Measurements from ENCODE around the gene ACCS. TPM values are rescaled to one million over a fixed set of nuclear protein-coding genes. Genes with fewer than 3 reads are reported as not detected.

Gene ACCS
- total RNA-seq, 4 donors from 2014 or later = 4.5 to 26.3 (median 17.3) TPM

DNA sequence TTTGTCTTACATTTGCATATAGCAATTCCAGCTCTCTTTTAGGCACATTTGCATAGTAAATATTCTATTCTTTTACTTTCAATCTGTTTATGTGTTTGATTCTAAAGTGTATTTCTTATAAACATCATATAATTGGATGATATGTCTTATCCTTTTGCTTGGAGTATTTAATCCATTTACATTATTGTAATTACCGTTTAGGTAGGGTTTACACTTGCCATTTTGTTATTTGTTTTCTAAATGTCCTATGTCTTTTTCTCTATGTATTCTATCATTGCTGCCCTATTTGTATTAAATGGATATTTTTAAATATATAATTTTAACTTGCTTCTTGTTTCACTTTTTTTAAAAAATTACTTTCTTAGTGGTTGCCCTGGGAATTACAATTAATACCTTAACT, 41.1 kb upstream of the ACCS start:
- H3K4me1 ChIP-seq = peaks cover 0 to under 1% (median 0%) of the 10 kb centered on the region in 3 donors

DNA sequence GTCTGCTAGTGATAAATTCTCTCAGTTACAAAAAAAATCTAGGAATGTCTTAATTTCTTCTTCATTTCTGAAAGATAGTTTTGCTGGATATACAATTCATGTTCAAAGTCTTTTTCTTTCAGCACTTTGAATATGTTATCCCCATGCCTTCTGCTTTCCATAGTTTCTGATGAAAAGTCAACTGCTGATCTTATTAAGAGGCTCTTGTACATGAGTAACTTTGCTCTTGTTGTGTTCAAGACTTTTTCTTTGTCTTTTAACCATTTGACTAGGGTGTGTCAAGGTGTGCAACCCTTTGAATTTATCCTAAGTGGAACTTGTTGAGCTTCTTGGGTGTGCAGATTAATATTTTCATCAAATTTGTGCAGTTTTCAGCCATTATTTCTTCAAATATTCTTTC, 40.3 kb upstream of the ACCS start:
- Histone ChIP-seq H3K9me3 (peaks cover 0 to 9% (median 0%) of the 10 kb centered on the region in 3 donors), H3K27me3 (no peaks in the 10 kb centered on the region), H3K27ac (no peak overlapping the region), H3K4me1 (peaks cover 0 to 8% (median 0%) of the 10 kb centered on the region in 3 donors), H3K36me3 (no peaks in the 10 kb centered on the region), H3K4me3 (no peak overlapping the region)
- TF ChIP-seq CTCF (IDR thresholded peaks at IDR 0.05) (no peak), EP300 (IDR thresholded peaks at IDR 0.05) (no peak), POLR2A (IDR thresholded peaks at IDR 0.05) (no peak), POLR2AphosphoS5 (IDR thresholded peaks at IDR 0.05) (no peak)
- ATAC-seq = no peak

More for the DNA sequence above, 41.1 kb upstream of the ACCS start:
- no peak overlapping the region for H3K27ac ChIP-seq
- H3K36me3 ChIP-seq = no peaks in the 10 kb centered on the region
- H3K9me3 ChIP-seq = peaks cover 0 to 9% (median 0%) of the 10 kb centered on the region in 3 donors
- no peaks in the 10 kb centered on the region for H3K27me3 ChIP-seq
- H3K4me3 ChIP-seq = no peak overlapping the region
- TF ChIP-seq CTCF (IDR thresholded peaks at IDR 0.05) (no peak), POLR2A (IDR thresholded peaks at IDR 0.05) (no peak), EP300 (IDR thresholded peaks at IDR 0.05) (no peak)
- 93 to 100% methylated on average over 1 of the region's 1 CpG for WGBS, 2 donors (ENCODE audit: low coverage in 1 of 2)
- no peak for ATAC-seq

DNA sequence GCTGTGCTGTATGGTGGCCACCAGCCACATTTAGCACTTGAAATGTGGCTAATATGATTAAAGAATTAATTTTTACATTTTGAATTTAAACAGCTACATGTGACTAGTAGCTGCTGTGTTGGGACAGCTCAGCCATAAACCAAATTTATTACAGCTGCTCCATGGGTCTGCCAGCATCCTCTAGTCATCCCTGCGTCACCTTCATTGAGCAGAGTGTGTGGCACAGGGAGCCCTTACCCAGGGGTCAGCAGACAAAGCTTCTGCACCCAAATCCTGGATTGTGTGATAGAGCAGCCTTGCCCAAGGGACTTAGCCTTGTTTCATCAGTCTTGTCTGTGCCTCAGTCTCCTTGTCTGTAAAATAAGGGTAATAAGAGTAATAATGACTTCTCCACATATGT, 37.7 kb upstream of the ACCS start:
- Histone ChIP-seq H3K9me3 (peaks cover 0 to 9% (median 0%) of the 10 kb centered on the region in 3 donors), H3K4me1 (peaks cover 0 to 35% (median 3%) of the 10 kb centered on the region in 3 donors), H3K36me3 (no peaks in the 10 kb centered on the region), H3K27me3 (no peaks in the 10 kb centered on the region), H3K27ac (no peak overlapping the region), H3K4me3 (no peak overlapping the region)
- no CpG with 5 or more reads among the region's 1 CpG for WGBS, 2 donors (ENCODE audit: low coverage in 1 of 2)
- no peak for ATAC-seq
- TF ChIP-seq POLR2AphosphoS5 (IDR thresholded peaks at IDR 0.05) (no peak), POLR2A (IDR thresholded peaks at IDR 0.05) (no peak)

GRCh38 chr11:44028816-44029506, 37.1 kb upstream of the ACCS start:
- no peak overlapping the region for H3K27ac ChIP-seq

GRCh38 chr11:44029507-44029845, 36.6 kb upstream of the ACCS start:
- WGBS, 2 donors (ENCODE audit: low coverage in 1 of 2) = 60 to 100% methylated on average over 1 of the region's 1 CpG
- ATAC-seq = no peak
- no peak overlapping the region for H3K27ac ChIP-seq

More at GRCh38 chr11:44028816-44029506, 37.1 kb upstream of the ACCS start:
- Histone ChIP-seq H3K4me3 (no peak overlapping the region), H3K27me3 (no peaks in the 10 kb centered on the region), H3K4me1 (peaks cover 0 to 39% (median 3%) of the 10 kb centered on the region in 3 donors), H3K36me3 (no peaks in the 10 kb centered on the region), H3K9me3 (peaks cover 0 to 9% (median 0%) of the 10 kb centered on the region in 3 donors)
- no peak for TF ChIP-seq CTCF (IDR thresholded peaks at IDR 0.05)
- TF ChIP-seq EP300 (IDR thresholded peaks at IDR 0.05) = no peak
- TF ChIP-seq POLR2AphosphoS5 (IDR thresholded peaks at IDR 0.05) = no peak
- TF ChIP-seq POLR2A (IDR thresholded peaks at IDR 0.05) = no peak
- 90 to 100% methylated on average over 1 to 2 of the region's 3 CpGs for WGBS, 2 donors (ENCODE audit: low coverage in 1 of 2)
- ATAC-seq = no peak

More at GRCh38 chr11:44029507-44029845, 36.6 kb upstream of the ACCS start:
- H3K9me3 ChIP-seq = peaks cover 0 to 9% (median 0%) of the 10 kb centered on the region in 3 donors
- peaks cover 0 to 39% (median 3%) of the 10 kb centered on the region in 3 donors for H3K4me1 ChIP-seq
- no peak overlapping the region for H3K4me3 ChIP-seq
- no peaks in the 10 kb centered on the region for H3K27me3 ChIP-seq
- no peak for TF ChIP-seq CTCF (IDR thresholded peaks at IDR 0.05)
- no peak for TF ChIP-seq EP300 (IDR thresholded peaks at IDR 0.05)
- TF ChIP-seq POLR2A (IDR thresholded peaks at IDR 0.05) = no peak
- no peak for TF ChIP-seq POLR2AphosphoS5 (IDR thresholded peaks at IDR 0.05)
- no peaks in the 10 kb centered on the region for H3K36me3 ChIP-seq
